Neutrophil (primary cell): ENCODE data around the gene LRIG2.

Experiments used
- H3K27ac ChIP-seq: fragments of 200-600 bp; sonication (generic); 2 replicates; pipeline ENCODE4 v1.5.1; 2016; ENCODE audit warnings: mild to moderate bottlenecking, moderate library complexity
- H3K27me3 ChIP-seq: fragments of 200-600 bp; sonication (generic); 2 replicates; pipeline ENCODE4 v1.6.0; 2016; ENCODE audit warnings: mild to moderate bottlenecking
- H3K36me3 ChIP-seq: fragments of 200-600 bp; sonication (generic); 2 replicates; pipeline ENCODE4 v1.5.1; 2017
- H3K4me1 ChIP-seq, 2 experiments: fragments of 200-600 bp in 1 of 2; sonication (generic) in 1 of 2; 1 replicate in 1 of 2; 2 replicates in 1 of 2; pipeline versions ENCODE4 v1.5.1 to v1.6.1; 2013 to 2016; ENCODE audit warnings: low read depth in 1 of 2, low read length in 1 of 2, mild to moderate bottlenecking in 1 of 2, moderate library complexity in 1 of 2; ENCODE audit not compliant: control insufficient read depth in 1 of 2, insufficient read depth in 1 of 2
- H3K4me3 ChIP-seq, 2 experiments: fragments of 200-600 bp in 1 of 2; sonication (generic) in 1 of 2; 1 replicate in 1 of 2; 2 replicates in 1 of 2; pipeline ENCODE4 v1.5.1; 2013 to 2016; ENCODE audit warnings: low read depth in 1 of 2, low read length in 1 of 2, mild to moderate bottlenecking in 1 of 2, moderate library complexity in 1 of 2
- H3K9me3 ChIP-seq: fragments of 200-600 bp; sonication (generic); 2 replicates; pipeline ENCODE4 v1.5.1; 2016
- CTCF ChIP-seq: fragments of 200-600 bp; sonication (generic); IDR thresholded peaks from 2 replicates; pipeline ENCODE4 v1.5.1; 2016; ENCODE audit warnings: antibody characterized with exemption

Gene LRIG2

GRCh38 chr1:113095790-113096455 is 22.9 kb downstream of the LRIG2 start:
- Histone ChIP-seq H3K9me3 (no peaks in the 10 kb centered on the region), H3K27ac (no peak overlapping the region), H3K27me3 (no peaks in the 10 kb centered on the region), H3K36me3 (peaks cover 72% of the 10 kb centered on the region), H3K4me1 (no peaks in the 10 kb centered on the region), H3K4me3 (no peak overlapping the region)
- no peak for TF ChIP-seq CTCF

DNA sequence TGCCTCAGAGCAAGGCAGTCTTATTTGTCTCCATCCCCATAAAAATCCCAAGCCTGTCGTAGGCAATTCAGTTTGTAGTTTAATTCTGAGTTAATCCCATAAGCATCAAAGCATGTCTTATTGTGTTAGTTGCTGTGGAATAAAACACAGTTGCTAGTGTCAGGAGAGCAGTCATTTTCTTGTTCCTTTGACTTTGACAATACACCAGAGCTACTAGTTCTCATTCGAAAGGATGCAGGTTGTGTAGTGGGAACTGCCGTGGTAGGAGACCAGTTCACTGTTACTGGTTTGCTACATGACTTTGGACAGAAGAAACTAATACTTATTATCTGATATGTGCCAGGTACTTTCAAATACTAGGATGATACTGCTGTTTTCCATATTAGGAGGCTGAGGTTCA is 23.5 kb downstream of the LRIG2 start:
- no peak for TF ChIP-seq CTCF
- H3K27ac ChIP-seq: no peak overlapping the region
- no peaks in the 10 kb centered on the region for H3K4me1 ChIP-seq
- H3K9me3 ChIP-seq: no peaks in the 10 kb centered on the region
- H3K36me3 ChIP-seq: peaks cover 78% of the 10 kb centered on the region
- no peak overlapping the region for H3K4me3 ChIP-seq
- no peaks in the 10 kb centered on the region for H3K27me3 ChIP-seq

DNA sequence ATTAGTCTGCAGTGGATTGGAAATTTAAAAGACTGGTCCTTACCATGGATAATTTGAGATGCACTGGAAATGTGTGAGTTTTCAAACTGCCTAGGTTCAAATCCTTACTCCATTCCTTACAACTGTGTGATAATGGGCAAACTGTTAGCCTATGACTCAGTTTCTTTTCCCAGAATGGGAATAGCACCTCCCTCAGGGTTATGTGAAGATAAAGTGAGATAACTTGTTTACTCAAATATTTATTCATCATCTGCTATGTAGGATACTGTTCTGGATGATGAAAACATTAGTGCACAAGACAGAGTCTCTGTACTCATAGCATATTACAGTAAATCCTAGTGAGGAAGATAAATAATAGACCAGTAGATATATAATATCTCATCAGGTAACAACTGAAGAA is 28.6 kb downstream of the LRIG2 start:
- Histone ChIP-seq H3K9me3 (no peaks in the 10 kb centered on the region), H3K4me3 (no peak overlapping the region), H3K27me3 (no peaks in the 10 kb centered on the region), H3K4me1 (no peaks in the 10 kb centered on the region), H3K36me3 (peaks cover 93% of the 10 kb centered on the region), H3K27ac (no peak overlapping the region)
- no peak for TF ChIP-seq CTCF

- H3K27me3 ChIP-seq: no peaks in the 10 kb centered on the region
- H3K27ac ChIP-seq: no peak overlapping the region
- no peaks in the 10 kb centered on the region for H3K9me3 ChIP-seq
- no peak for TF ChIP-seq CTCF
- H3K4me1 ChIP-seq: no peaks in the 10 kb centered on the region
- peaks cover 96% of the 10 kb centered on the region for H3K36me3 ChIP-seq
- no peak overlapping the region for H3K4me3 ChIP-seq
Measured at GRCh38 chr1:113103048-113103447, 30.1 kb downstream of the LRIG2 start.

GRCh38 chr1:113103977-113104376 is 31.0 kb downstream of the LRIG2 start:
- Histone ChIP-seq H3K27me3 (no peaks in the 10 kb centered on the region), H3K27ac (no peak overlapping the region), H3K4me3 (no peak overlapping the region), H3K36me3 (peaks cover 96% of the 10 kb centered on the region), H3K4me1 (no peaks in the 10 kb centered on the region), H3K9me3 (no peaks in the 10 kb centered on the region)
- TF ChIP-seq CTCF: no peak
